ENCODE data around the gene L3MBTL4.
"Not testable (repeated sequence)": the region's sequence is repeated elsewhere in the genome, so short reads cannot be mapped to it uniquely, and the experiment has no call there.

L3MBTL4 gene

DNA sequence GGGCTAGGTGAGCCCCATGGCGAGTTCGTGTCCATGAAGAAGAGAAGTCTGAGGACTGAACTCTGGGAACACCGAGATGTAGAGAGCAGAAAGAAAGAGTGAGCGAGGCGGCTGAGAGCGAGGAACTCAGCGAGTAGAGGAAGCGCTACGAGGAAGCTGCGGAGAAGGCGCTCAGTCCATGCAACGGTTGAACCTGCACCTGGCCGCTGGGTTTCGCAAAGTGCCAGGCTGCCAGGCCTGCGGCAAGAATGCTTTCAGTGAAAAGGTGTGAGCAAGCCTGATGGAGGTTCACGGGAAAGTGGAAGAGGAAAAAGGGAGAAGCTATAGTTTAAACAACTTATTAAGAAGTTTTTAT lies 268.4 kb downstream of the L3MBTL4 start:
- no peak for DNase-seq (ENCODE audit: low read depth)
- TF ChIP-seq CTCF (conservative IDR thresholded peaks at IDR 0.05; ENCODE audit: control insufficient read depth, insufficient read depth, low read depth, low read length): no peak

GRCh38 chr18:6145645-6146306 lies 268.9 kb downstream of the L3MBTL4 start:
- no peak overlapping the region for H3K4me3 ChIP-seq (ENCODE audit: control insufficient read depth, low read depth, low read length)
- DNase-seq (ENCODE audit: low read depth): no peak
- TF ChIP-seq CTCF (conservative IDR thresholded peaks at IDR 0.05; ENCODE audit: control insufficient read depth, insufficient read depth, low read depth, low read length): no peak

More for the DNA sequence above, 268.4 kb downstream of the L3MBTL4 start:
- H3K4me3 ChIP-seq (ENCODE audit: control insufficient read depth, low read depth, low read length): no peak overlapping the region

DNA sequence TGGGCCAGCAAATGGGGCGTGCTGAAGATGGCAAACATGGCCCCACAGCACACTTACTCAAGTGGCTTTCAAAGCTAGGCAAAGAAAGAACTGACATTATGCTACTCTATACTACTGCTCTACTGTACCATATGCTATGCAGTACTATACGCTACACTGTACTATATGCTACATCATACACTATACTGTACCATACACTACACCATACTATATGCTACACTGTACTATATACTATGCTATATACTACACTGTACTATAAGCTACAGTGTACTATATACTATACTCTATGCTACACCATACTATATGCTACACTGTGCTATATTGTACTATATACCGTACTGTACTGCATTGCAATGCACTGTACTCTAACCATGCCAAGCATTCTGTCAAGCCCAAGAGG lies 275.7 kb downstream of the L3MBTL4 start:
- H3K4me3 ChIP-seq (ENCODE audit: control insufficient read depth, low read depth, low read length): no peak overlapping the region
- no peak for DNase-seq (ENCODE audit: low read depth)
- no peak for TF ChIP-seq CTCF (conservative IDR thresholded peaks at IDR 0.05; ENCODE audit: control insufficient read depth, insufficient read depth, low read depth, low read length)

GRCh38 chr18:6135901-6136300 lies 278.8 kb downstream of the L3MBTL4 start:
- not testable (repeated sequence) for H3K4me3 ChIP-seq (ENCODE audit: control insufficient read depth, low read depth, low read length); DNase-seq (ENCODE audit: low read depth)

DNA sequence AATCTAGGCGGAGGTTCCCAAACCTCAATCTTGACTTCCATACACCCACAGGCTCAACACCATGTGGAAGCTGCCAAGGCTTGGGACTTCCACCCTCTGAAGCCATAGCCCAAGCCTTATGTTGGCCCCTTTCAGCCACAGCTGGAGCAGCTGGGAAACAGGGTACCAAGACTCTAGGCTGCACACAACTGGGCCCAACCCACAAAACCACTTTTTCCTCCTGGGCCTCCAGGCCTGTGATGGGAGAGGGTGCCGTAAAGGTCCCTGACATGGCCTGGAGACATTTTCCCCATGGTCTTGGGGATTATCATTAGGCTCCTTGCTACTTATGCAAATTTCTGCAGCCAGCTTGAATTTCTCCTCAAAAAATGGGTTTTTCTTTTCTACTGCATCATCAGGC lies 279.7 kb downstream of the L3MBTL4 start:
- H3K4me3 ChIP-seq (ENCODE audit: control insufficient read depth, low read depth, low read length); DNase-seq (ENCODE audit: low read depth): not testable (repeated sequence)

DNA sequence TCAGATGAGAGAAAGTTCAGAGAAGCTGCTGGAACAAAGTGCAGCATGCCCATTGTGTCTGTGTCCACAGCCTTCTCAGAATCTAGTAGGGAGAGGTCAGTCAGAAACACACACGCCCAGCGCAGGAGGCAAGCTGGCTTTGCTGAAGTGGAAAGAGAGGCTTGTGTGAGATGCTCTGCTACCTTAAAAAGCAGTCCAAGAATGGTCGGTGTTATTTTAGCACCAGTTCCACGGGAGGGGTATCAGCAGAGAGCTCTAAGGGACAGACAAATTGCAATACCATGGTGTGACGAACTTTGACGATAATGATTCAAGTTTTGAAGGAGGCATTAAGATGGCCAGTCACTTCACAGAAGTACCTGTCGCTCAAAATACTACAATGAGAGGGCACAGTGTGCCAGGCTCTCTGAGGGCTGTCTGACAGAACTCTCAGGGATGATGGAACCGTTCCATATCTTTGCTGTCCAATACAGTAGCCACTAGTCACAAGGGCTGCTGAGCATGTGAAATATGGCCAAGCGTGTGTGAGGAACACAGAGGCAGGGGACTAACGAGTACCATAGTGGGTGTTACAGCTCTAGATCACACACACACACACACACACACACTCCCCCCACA lies 281.9 kb downstream of the L3MBTL4 start:
- H3K4me3 ChIP-seq (ENCODE audit: control insufficient read depth, low read depth, low read length): no peak overlapping the region
- TF ChIP-seq CTCF (conservative IDR thresholded peaks at IDR 0.05; ENCODE audit: control insufficient read depth, insufficient read depth, low read depth, low read length): no peak

GRCh38 chr18:6120820-6121279 lies 293.9 kb downstream of the L3MBTL4 start:
- no peak overlapping the region for H3K4me3 ChIP-seq (ENCODE audit: control insufficient read depth, low read depth, low read length)
- no peak for DNase-seq (ENCODE audit: low read depth)
- TF ChIP-seq CTCF (conservative IDR thresholded peaks at IDR 0.05; ENCODE audit: control insufficient read depth, insufficient read depth, low read depth, low read length): no peak

More for the DNA sequence above, 281.9 kb downstream of the L3MBTL4 start:
- no peak for DNase-seq (ENCODE audit: low read depth)

DNA sequence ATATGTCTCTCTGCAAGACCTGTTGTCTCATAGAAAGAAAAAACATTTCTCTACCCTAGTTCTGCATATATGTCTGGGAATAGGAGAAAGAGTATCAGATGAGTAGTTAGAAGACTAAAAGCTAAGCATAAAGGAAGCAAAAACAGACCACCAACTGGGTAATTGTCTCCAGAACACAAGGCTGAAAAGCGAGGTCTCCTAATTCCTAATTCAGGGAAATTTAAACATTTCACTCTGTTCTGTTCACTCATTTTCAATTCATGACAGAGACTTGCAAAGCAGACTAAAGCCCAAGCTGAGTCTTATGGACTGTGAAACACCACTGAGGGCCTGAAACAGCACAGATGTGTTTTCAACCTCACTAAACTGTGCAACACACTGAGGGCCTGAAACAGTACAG lies 294.9 kb downstream of the L3MBTL4 start:
- TF ChIP-seq CTCF (conservative IDR thresholded peaks at IDR 0.05; ENCODE audit: control insufficient read depth, insufficient read depth, low read depth, low read length): no peak

More for the DNA sequence above, 294.9 kb downstream of the L3MBTL4 start:
- H3K4me3 ChIP-seq (ENCODE audit: control insufficient read depth, low read depth, low read length): no peak overlapping the region
- no peak for DNase-seq (ENCODE audit: low read depth)

All from fibroblast of mammary gland (primary cell).